NCI-H1694 (cell line): ENCODE measurements around the gene TMEM132D.

ENCODE experiments used
- DNase-seq: peaks from one replicate; lab custom pipeline; 2025; lab: John Stamatoyannopoulos, UW

TMEM132D gene

GRCh38 chr12:129184127-129184928 is 719.5 kb downstream of the TMEM132D start:
- DNase-seq = no peak

- DNase-seq = no peak
These were observed 723.8 kb downstream of the TMEM132D start for GRCh38 chr12:129179941-129180553.

- no peak for DNase-seq
These were observed 733.9 kb downstream of the TMEM132D start for GRCh38 chr12:129169928-129170327.

GRCh38 chr12:129163861-129164260 is 740.0 kb downstream of the TMEM132D start:
- DNase-seq = no peak

- DNase-seq = no peak
These were observed 740.4 kb downstream of the TMEM132D start for GRCh38 chr12:129163461-129163860.

GRCh38 chr12:129162805-129163204 is 741.0 kb downstream of the TMEM132D start:
- no peak for DNase-seq

- no peak for DNase-seq
These were observed 742.3 kb downstream of the TMEM132D start for GRCh38 chr12:129161511-129161910.

GRCh38 chr12:129160282-129160681 is 743.5 kb downstream of the TMEM132D start:
- no peak for DNase-seq

- DNase-seq = no peak
These were observed 751.3 kb downstream of the TMEM132D start for GRCh38 chr12:129152351-129153104.

- DNase-seq = no peak
These were observed 753.1 kb downstream of the TMEM132D start for GRCh38 chr12:129150721-129151120.

GRCh38 chr12:129145381-129145780 is 758.4 kb downstream of the TMEM132D start:
- peak; percentile 26 for DNase-seq

- DNase-seq = no peak
These were observed 765.0 kb downstream of the TMEM132D start for GRCh38 chr12:129138776-129139175.

GRCh38 chr12:129136694-129137325 is 767.0 kb downstream of the TMEM132D start:
- DNase-seq = no peak

GRCh38 chr12:129127771-129128170 is 776.1 kb downstream of the TMEM132D start:
- no peak for DNase-seq

GRCh38 chr12:129127211-129127610 is 776.6 kb downstream of the TMEM132D start:
- DNase-seq = peak; percentile 26

GRCh38 chr12:129119537-129119936 is 784.3 kb downstream of the TMEM132D start:
- no peak for DNase-seq

- DNase-seq = no peak
These were observed 788.3 kb downstream of the TMEM132D start for GRCh38 chr12:129115558-129115957.

GRCh38 chr12:129110575-129110974 is 793.2 kb downstream of the TMEM132D start:
- no peak for DNase-seq

- DNase-seq = no peak
These were observed 794.4 kb downstream of the TMEM132D start for GRCh38 chr12:129109174-129110001.

- no peak for DNase-seq
These were observed 797.1 kb downstream of the TMEM132D start for GRCh38 chr12:129106772-129107171.

- DNase-seq = no peak
These were observed 800.6 kb downstream of the TMEM132D start for GRCh38 chr12:129103231-129103630.
